IMR-90 (cell line): ENCODE data around the gene FBXW4. TPM values are rescaled to one million over a fixed set of nuclear protein-coding genes. Genes with fewer than 3 reads are reported as not detected.

Source experiments
- ATAC-seq: fragments of 200-7000 bp; cut with Tn5 transposase; 2 replicates; pipeline ENCODE4 v1.9.1; 2020; ENCODE audit warnings: low read depth, mild to moderate bottlenecking, moderate library complexity
- BruUV-seq: library from RNA; stranded (reverse); fragments of 400-500 nt; replicated peaks from 2 replicates; lab custom pipeline; 2021; lab: Mats Ljungman, UMichigan
- CTCF ChIA-PET: fragments of 300-600 bp; formaldehyde crosslinking; extraction: SDS; loops from one replicate; lab custom pipeline; 2021; ENCODE audit warnings: antibody characterized with exemption; lab: Yijun Ruan, JAX
- POLR2A ChIA-PET: fragments of 300-600 bp; sonication (Branson Sonifier 250); formaldehyde crosslinking; loops from one replicate; lab custom pipeline; 2022; ENCODE audit warnings: antibody characterized with exemption; ENCODE audit not compliant: unreplicated experiment; lab: Charles Lee
- DNase-seq: peaks from one replicate; pipeline ENCODE4 v3.0.0; 2013
- H2AFZ ChIP-seq: replicated peaks from 2 replicates; pipeline ENCODE3; 2013; ENCODE audit warnings: low read length, mild to moderate bottlenecking; ENCODE audit not compliant: poor library complexity
- H2AK5ac ChIP-seq: 2 replicates; pipeline ENCODE4 v1.6.1; 2013; ENCODE audit warnings: low read depth, low read length, inconsistent platforms
- H2AK9ac ChIP-seq: replicated peaks from 2 replicates; pipeline ENCODE3; 2013; ENCODE audit warnings: mild to moderate bottlenecking, low read depth, low read length, moderate library complexity; ENCODE audit not compliant: poor library complexity
- H2BK120ac ChIP-seq: 2 replicates; pipeline ENCODE4 v1.6.1; 2013; ENCODE audit warnings: low read depth, low read length, inconsistent platforms
- H2BK15ac ChIP-seq: 3 replicates; pipeline ENCODE4 v1.6.1; 2013; ENCODE audit warnings: low read depth, low read length, inconsistent platforms
- H2BK20ac ChIP-seq: 2 replicates; pipeline ENCODE4 v1.6.1; 2013; ENCODE audit warnings: low read depth, mild to moderate bottlenecking, inconsistent platforms, low read length, moderate library complexity
- H2BK5ac ChIP-seq: 2 replicates; pipeline ENCODE4 v1.6.1; 2013; ENCODE audit warnings: mild to moderate bottlenecking, low read depth, low read length, inconsistent platforms; ENCODE audit not compliant: poor library complexity, severe bottlenecking
- H3K14ac ChIP-seq: replicated peaks from 2 replicates; pipeline ENCODE4 v1.6.1; 2013; ENCODE audit warnings: low read depth, low read length, inconsistent platforms
- H3K18ac ChIP-seq: 2 replicates; pipeline ENCODE4 v1.6.1; 2013; ENCODE audit warnings: low read depth, low read length, control low read depth
- H3K23ac ChIP-seq: 2 replicates; pipeline ENCODE4 v1.6.1; 2013; ENCODE audit warnings: low read depth, low read length, inconsistent platforms
- H3K27ac ChIP-seq: 2 replicates; pipeline ENCODE4 v1.5.1; 2013; ENCODE audit warnings: mild to moderate bottlenecking, control low read depth, low read length; ENCODE audit not compliant: insufficient read depth
- H3K27me3 ChIP-seq: 2 replicates; pipeline ENCODE4 v1.6.1; 2013; ENCODE audit warnings: low read length; ENCODE audit not compliant: control insufficient read depth, insufficient read depth
- H3K36me3 ChIP-seq: 2 replicates; pipeline ENCODE4 v1.6.1; 2013; ENCODE audit warnings: low read length, mixed read lengths; ENCODE audit not compliant: control insufficient read depth, insufficient read depth
- H3K4ac ChIP-seq: 2 replicates; pipeline ENCODE4 v1.6.1; 2013; ENCODE audit warnings: low read depth, low read length, inconsistent platforms
- H3K4me1 ChIP-seq: 2 replicates; pipeline ENCODE4 v1.6.1; 2013; ENCODE audit warnings: low read length, mixed read lengths; ENCODE audit not compliant: control insufficient read depth, insufficient read depth
- H3K4me2 ChIP-seq: 2 replicates; pipeline ENCODE4 v1.6.1; 2013; ENCODE audit warnings: low read depth, mild to moderate bottlenecking, control low read depth, low read length, moderate library complexity
- H3K4me3 ChIP-seq: 2 replicates; pipeline ENCODE4 v1.5.1; 2013; ENCODE audit warnings: low read depth, mild to moderate bottlenecking, control low read depth, low read length, moderate library complexity; ENCODE audit not compliant: insufficient read depth
- H3K56ac ChIP-seq: 2 replicates; pipeline ENCODE4 v1.6.1; 2013; ENCODE audit warnings: low read length, inconsistent platforms; ENCODE audit not compliant: insufficient read depth; ENCODE audit errors: extremely low read depth
- H3K79me1 ChIP-seq, 2 experiments: 2 replicates each; pipeline ENCODE4 v1.6.1; 2013; ENCODE audit warnings: low read length in 2 of 2, inconsistent platforms in 1 of 2, low read depth in 1 of 2
- H3K9ac ChIP-seq: 2 replicates; pipeline ENCODE4 v1.6.1; 2013; ENCODE audit warnings: low read depth, low read length, control low read depth
- H3K9me1 ChIP-seq: 2 replicates; pipeline ENCODE4 v1.6.1; 2013; ENCODE audit warnings: low read length, inconsistent platforms; ENCODE audit not compliant: insufficient read depth
- H3K9me3 ChIP-seq: 2 replicates; pipeline ENCODE4 v1.6.1; 2013; ENCODE audit warnings: low read length; ENCODE audit not compliant: control insufficient read depth, insufficient read depth
- H4K20me1 ChIP-seq: 2 replicates; pipeline ENCODE4 v1.6.1; 2013; ENCODE audit warnings: low read length, inconsistent platforms; ENCODE audit not compliant: insufficient read depth
- H4K5ac ChIP-seq: 2 replicates; pipeline ENCODE4 v1.6.1; 2013; ENCODE audit warnings: mild to moderate bottlenecking, low read depth, low read length, control low read depth
- H4K8ac ChIP-seq, 2 experiments: 2 replicates each; pipeline ENCODE4 v1.6.1; 2013; ENCODE audit warnings: low read depth in 2 of 2, low read length in 2 of 2, control low read depth in 1 of 2, inconsistent platforms in 1 of 2
- H4K91ac ChIP-seq: 2 replicates; pipeline ENCODE4 v1.6.1; 2013; ENCODE audit warnings: low read depth, low read length, inconsistent platforms; ENCODE audit not compliant: insufficient read depth
- BHLHE40 ChIP-seq: fragments of 150-350 bp; IDR thresholded peaks from 2 replicates; pipeline ENCODE4 v1.6.1; 2016; ENCODE audit warnings: mild to moderate bottlenecking, low read depth, low read length
- CEBPB ChIP-seq: IDR thresholded peaks from 2 replicates; pipeline ENCODE4 v1.6.1; 2012; ENCODE audit warnings: low read depth, low read length, improper control_type of control experiment
- CHD1 ChIP-seq: IDR thresholded peaks from 2 replicates; pipeline ENCODE4 v1.6.1; 2012; ENCODE audit warnings: low read depth, low read length, improper control_type of control experiment
- CTCF ChIP-seq: conservative IDR thresholded peaks from 2 replicates; pipeline ENCODE4 v1.5.1; 2012; ENCODE audit warnings: mild to moderate bottlenecking, low read depth, low read length, improper control_type of control experiment
- FOS ChIP-seq: fragments of 150-350 bp; IDR thresholded peaks from 2 replicates; pipeline ENCODE4 v1.6.1; 2016; ENCODE audit warnings: low read depth, low read length
- MAFK ChIP-seq: IDR thresholded peaks from 2 replicates; pipeline ENCODE4 v1.6.1; 2012; ENCODE audit warnings: low read depth, low read length, improper control_type of control experiment
- MAZ ChIP-seq: IDR thresholded peaks from 2 replicates; pipeline ENCODE4 v1.6.1; 2012; ENCODE audit warnings: low read depth, mild to moderate bottlenecking, low read length, improper control_type of control experiment, moderate library complexity, borderline replicate concordance
- MXI1 ChIP-seq: IDR thresholded peaks from 2 replicates; pipeline ENCODE4 v1.6.1; 2012; ENCODE audit warnings: low read depth, mild to moderate bottlenecking, low read length, moderate library complexity, borderline replicate concordance
- NFE2L2 ChIP-seq: fragments of 150-350 bp; IDR thresholded peaks from 2 replicates; pipeline ENCODE4 v1.6.1; 2016; ENCODE audit warnings: low read depth, mild to moderate bottlenecking, low read length
- POLR2A ChIP-seq: IDR thresholded peaks from 2 replicates; pipeline ENCODE4 v1.6.1; 2012; ENCODE audit warnings: mild to moderate bottlenecking, low read depth, low read length
- RAD21 ChIP-seq: IDR thresholded peaks from 2 replicates; pipeline ENCODE4 v1.6.1; 2012; ENCODE audit warnings: low read length, improper control_type of control experiment
- RCOR1 ChIP-seq: IDR thresholded peaks from 2 replicates; pipeline ENCODE4 v1.6.1; 2012; ENCODE audit warnings: mild to moderate bottlenecking, low read length, improper control_type of control experiment; ENCODE audit not compliant: insufficient replicate concordance
- RFX5 ChIP-seq: IDR thresholded peaks from 2 replicates; pipeline ENCODE4 v1.8.0; 2012; ENCODE audit warnings: low read depth, mild to moderate bottlenecking, low read length, moderate library complexity
- SMC3 ChIP-seq: fragments of 150-350 bp; IDR thresholded peaks from 2 replicates; pipeline ENCODE4 v1.6.1; 2016; ENCODE audit warnings: low read depth, mild to moderate bottlenecking, antibody characterized with exemption, low read length, moderate library complexity
- USF2 ChIP-seq: fragments of 150-350 bp; IDR thresholded peaks from 2 replicates; pipeline ENCODE4 v1.6.1; 2017; ENCODE audit warnings: mild to moderate bottlenecking, antibody characterized with exemption, low read length, low read depth
- WGBS, 2 experiments: methylation state at CpG; one replicate each; pipeline versions ENCODE4 v1.1.5 to v1.1.7; 2013; ENCODE audit warnings: missing lambda C conversion rate in 2 of 2; ENCODE audit not compliant: insufficient read length in 1 of 2; ENCODE audit errors: extremely low coverage in 2 of 2; 5-methylcytosine and 5-hydroxymethylcytosine counted together
- dilution Hi-C: fragments of 300-500 bp; cut with HindIII; formaldehyde crosslinking; loops from one replicate; pipeline ENCODE4 v1.14.3; 2018; ENCODE audit warnings: low sequenced_read_pairs; ENCODE audit not compliant: unreplicated experiment
- in situ Hi-C: fragments of 300-500 bp; cut with MboI; formaldehyde crosslinking; loops from 3 replicates; pipeline ENCODE4 v1.14.3; 2019; ENCODE audit warnings: low sequenced_read_pairs, inconsistent platforms, mixed read lengths
- intact Hi-C: fragments of 100-400 bp; cut with micrococcal nuclease; formaldehyde crosslinking; loops from 2 replicates; pipeline ENCODE4 v1.10.0; 2022
- polyA plus RNA-seq, 3 experiments: library from polyadenylated mRNA; depleted of rRNA; stranded (reverse); fragments of >200 nt; gene quantifications; 2 replicates each; pipeline ENCODE4 v1.2.3, GENCODE V29; 2012; ENCODE audit warnings: low replicate concordance in 1 of 3
- total RNA-seq: library from RNA; depleted of rRNA; stranded (reverse); fragments of >200 nt; gene quantifications from 2 replicates; pipeline ENCODE4 v1.2.3, GENCODE V29; 2012
- TF ChIP-seq, protein P1 (sequence below): fragments of 150-350 bp; IDR thresholded peaks from 2 replicates; pipeline ENCODE4 v1.6.1; 2016; ENCODE audit warnings: low read depth, mild to moderate bottlenecking, low read length, moderate library complexity, borderline replicate concordance

Gene FBXW4
- total and polyA plus RNA-seq, 2 of the 4 experiments (the other 2 are of a cell fraction), result 19.3 to 26.7 TPM

DNA sequence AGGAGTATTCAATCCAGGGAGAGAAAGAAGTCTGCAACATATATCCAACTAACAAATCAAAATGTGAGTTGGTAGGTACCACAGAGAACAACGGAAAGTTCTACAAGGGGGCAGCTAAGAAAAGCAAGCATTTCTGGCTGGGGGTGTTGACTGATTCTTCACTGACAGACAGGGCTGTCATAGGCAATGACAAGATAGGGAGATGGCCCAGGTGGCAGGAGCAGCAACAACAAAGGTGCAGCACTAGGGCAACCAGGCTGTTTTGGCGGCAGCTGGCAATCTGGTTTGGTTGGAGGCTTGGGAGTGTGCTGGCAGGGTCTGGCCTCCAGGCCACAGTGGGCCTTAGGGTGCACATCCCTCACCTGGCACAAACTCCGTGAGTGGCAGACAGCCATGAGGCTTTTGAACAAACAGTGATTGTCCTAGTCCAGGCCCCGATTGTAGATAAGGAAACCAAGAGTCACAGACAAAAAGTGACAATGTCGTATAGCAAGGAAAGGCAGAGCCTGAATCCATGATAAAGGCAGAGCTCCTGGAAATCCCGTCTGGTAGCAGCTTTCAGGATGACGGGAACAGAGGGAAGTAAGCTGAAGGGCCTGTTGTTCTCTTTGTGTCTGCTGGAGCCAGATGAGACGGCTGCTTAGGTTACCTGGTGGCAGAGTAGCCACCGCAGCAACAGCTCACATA, 78.4 kb downstream of the FBXW4 start:
- Histone ChIP-seq H3K79me1 (no peaks in the 10 kb centered on the region), H2AK9ac (no peak overlapping the region), H2BK5ac (no peak overlapping the region), H3K9ac (no peak overlapping the region), H4K8ac (no peak overlapping the region), H3K9me1 (peaks cover 7% of the 10 kb centered on the region), H3K27me3 (no peaks in the 10 kb centered on the region), H3K9me3 (no peaks in the 10 kb centered on the region), H3K23ac (no peak overlapping the region), H4K5ac (no peak overlapping the region), H3K56ac (no peak overlapping the region), H3K18ac (no peak overlapping the region), H2AFZ (no peak overlapping the region), H4K91ac (no peak overlapping the region), H3K36me3 (peaks cover 13% of the 10 kb centered on the region; the same call in 1 of the 2 replicates), H2AK5ac (no peak overlapping the region), H2BK15ac (no peak overlapping the region), H2BK20ac (no peak overlapping the region), H3K4ac (no peak overlapping the region), H2BK120ac (no peak overlapping the region), H3K14ac (no peak overlapping the region), H3K4me3 (no peak overlapping the region), H3K27ac (no peak overlapping the region), H3K4me1 (0 out of 2 replicates have a peak, but pooled peaks cover 3% of the 10 kb centered on the region), H4K20me1 (no peaks in the 10 kb centered on the region), H3K4me2 (no peak overlapping the region)
- dilution Hi-C loops, result no loop called here
- TF ChIP-seq MAZ (no peak), CEBPB (no peak), MAFK (no peak), POLR2A (no peak), RCOR1 (no peak), CTCF (no peak), RFX5 (no peak), SMC3 (no peak), NFE2L2 (no peak), BHLHE40 (no peak), CHD1 (no peak), MXI1 (no peak), RAD21 (no peak), FOS (no peak), USF2 (no peak)
- TF ChIP-seq, protein P1, sequence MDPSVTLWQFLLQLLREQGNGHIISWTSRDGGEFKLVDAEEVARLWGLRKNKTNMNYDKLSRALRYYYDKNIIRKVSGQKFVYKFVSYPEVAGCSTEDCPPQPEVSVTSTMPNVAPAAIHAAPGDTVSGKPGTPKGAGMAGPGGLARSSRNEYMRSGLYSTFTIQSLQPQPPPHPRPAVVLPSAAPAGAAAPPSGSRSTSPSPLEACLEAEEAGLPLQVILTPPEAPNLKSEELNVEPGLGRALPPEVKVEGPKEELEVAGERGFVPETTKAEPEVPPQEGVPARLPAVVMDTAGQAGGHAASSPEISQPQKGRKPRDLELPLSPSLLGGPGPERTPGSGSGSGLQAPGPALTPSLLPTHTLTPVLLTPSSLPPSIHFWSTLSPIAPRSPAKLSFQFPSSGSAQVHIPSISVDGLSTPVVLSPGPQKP, result no peak
- intact Hi-C loops, result no loop called here
- DNase-seq (no peak), ATAC-seq (no peak)
- 75% methylated on average over 2 of the region's 9 CpGs; no CpG with 5 or more reads in 1 of the 2 experiments for WGBS, 2 experiments
- ChIA-PET POLR2A (no interaction called here), CTCF (no interaction called here)
- BruUV-seq, result no TSS peak
- in situ Hi-C loops, result no loop called here
